Thyroid gland (tissue), 4 donors: ENCODE results near the gene PCARE. TPM values are rescaled to one million over a fixed set of nuclear protein-coding genes. Genes with fewer than 3 reads are reported as not detected.

Source experiments
- DNase-seq, 2 donors: peaks; one replicate each; pipeline ENCODE4 v3.0.0-alpha.2; 2019
- H3K27ac ChIP-seq, 3 donors: fragments of 200-600 bp; sonication (generic); 1 replicate in 2 of 3; 2 replicates in 1 of 3; pipeline ENCODE4 v1.5.1; 2016 to 2019; ENCODE audit warnings: mild to moderate bottlenecking in 1 of 3, moderate library complexity in 1 of 3
- H3K27me3 ChIP-seq: fragments of 200-600 bp; sonication (generic); one replicate; pipeline ENCODE4 v1.5.1; 2019
- H3K36me3 ChIP-seq, 2 donors: fragments of 200-600 bp; sonication (generic); one replicate each; pipeline ENCODE4 v1.5.1; 2016 to 2019
- H3K4me1 ChIP-seq, 2 donors: fragments of 200-600 bp; sonication (generic); one replicate each; pipeline ENCODE4 v1.5.1; 2017 to 2019
- H3K4me3 ChIP-seq, 3 donors: fragments of 200-600 bp; sonication (generic); replicated peaks in 1 of 3; 1 replicate in 2 of 3; 2 replicates in 1 of 3; pipeline ENCODE4 v1.5.1; 2016; ENCODE audit warnings: mild to moderate bottlenecking in 1 of 3
- H3K9me3 ChIP-seq: fragments of 200-600 bp; sonication (generic); one replicate; pipeline ENCODE4 v1.5.1; 2017
- CTCF ChIP-seq, 6 experiments: fragments of 200-600 bp in 3 of 6; fragments of 450-650 bp in 3 of 6; sonication (generic) in 3 of 6; IDR thresholded peaks; one replicate each; pipeline ENCODE4 v1.5.1; 2016 to 2019; ENCODE audit warnings: antibody characterized with exemption in 6 of 6, mild to moderate bottlenecking in 2 of 6, inconsistent platforms in 1 of 6, moderate library complexity in 1 of 6
- POLR2A ChIP-seq, 2 donors: fragments of 450-650 bp; IDR thresholded peaks; one replicate each; pipeline ENCODE4 v1.6.1; 2017; ENCODE audit warnings: antibody characterized with exemption in 2 of 2, mild to moderate bottlenecking in 2 of 2, moderate library complexity in 1 of 2
- WGBS, 2 donors: methylation state at CpG; one replicate each; pipeline ENCODE4 v1.1.5; 2017; 5-methylcytosine and 5-hydroxymethylcytosine counted together
- intact Hi-C: fragments of 100-400 bp; cut with DNase I; formaldehyde crosslinking; loops from one replicate; pipeline ENCODE4 v1.15.1; 2023
- total RNA-seq, 4 donors: library from RNA; depleted of rRNA; stranded (reverse); fragments of >200 nt; gene quantifications; one replicate each; pipeline ENCODE4 v1.2.3, GENCODE V29; 2016

PCARE gene
- total RNA-seq, 4 donors from 2014 or later, result 0.11 TPM; not detected in 3

- H3K9me3 ChIP-seq, result no peaks in the 10 kb centered on the region
- no peaks in the 10 kb centered on the region for H3K36me3 ChIP-seq
- H3K4me3 ChIP-seq, result no peak overlapping the region
- H3K27ac ChIP-seq, result no peak overlapping the region
- WGBS, 2 donors, result 91 to 93% methylated on average over 8 to 12 of the region's 12 CpGs
- no peak for DNase-seq
- no peak for TF ChIP-seq CTCF (IDR thresholded peaks at IDR 0.05)
- no peak for TF ChIP-seq POLR2A (IDR thresholded peaks at IDR 0.05)
- H3K27me3 ChIP-seq, result no peaks in the 10 kb centered on the region
- H3K4me1 ChIP-seq, result no peaks in the 10 kb centered on the region
- intact Hi-C loops, result no loop called here
These were observed 22.6 kb downstream of the PCARE start for GRCh38 chr2:29051730-29052129.

GRCh38 chr2:29050591-29050990 is 23.7 kb downstream of the PCARE start:
- Histone ChIP-seq H3K27ac (no peak overlapping the region), H3K9me3 (no peaks in the 10 kb centered on the region), H3K27me3 (no peaks in the 10 kb centered on the region), H3K36me3 (no peaks in the 10 kb centered on the region), H3K4me1 (no peaks in the 10 kb centered on the region), H3K4me3 (no peak overlapping the region)
- no peak for DNase-seq
- WGBS, 2 donors, result 77 to 85% methylated on average over 8 of the region's 8 CpGs
- intact Hi-C loops, result no loop called here
- TF ChIP-seq CTCF (IDR thresholded peaks at IDR 0.05), result no peak
- no peak for TF ChIP-seq POLR2A (IDR thresholded peaks at IDR 0.05)

GRCh38 chr2:29047083-29047845 is 27.1 kb downstream of the PCARE start:
- DNase-seq, result no peak
- WGBS, 2 donors, result 91 to 92% methylated on average over 9 of the region's 9 CpGs
- intact Hi-C loops, result no loop called here

GRCh38 chr2:29046321-29046720 is 28.0 kb downstream of the PCARE start:
- WGBS, 2 donors, result 93 to 94% methylated on average over 2 of the region's 2 CpGs
- intact Hi-C loops, result no loop called here
- no peak for TF ChIP-seq CTCF (IDR thresholded peaks at IDR 0.05)
- no peak for TF ChIP-seq POLR2A (IDR thresholded peaks at IDR 0.05)
- no peak for DNase-seq
- Histone ChIP-seq H3K27ac (no peak overlapping the region), H3K36me3 (no peaks in the 10 kb centered on the region), H3K27me3 (no peaks in the 10 kb centered on the region), H3K9me3 (no peaks in the 10 kb centered on the region), H3K4me1 (no peaks in the 10 kb centered on the region), H3K4me3 (no peak overlapping the region)

More at GRCh38 chr2:29047083-29047845, 27.1 kb downstream of the PCARE start:
- Histone ChIP-seq H3K27me3 (no peaks in the 10 kb centered on the region), H3K27ac (no peak overlapping the region), H3K4me1 (no peaks in the 10 kb centered on the region), H3K4me3 (no peak overlapping the region), H3K36me3 (no peaks in the 10 kb centered on the region), H3K9me3 (no peaks in the 10 kb centered on the region)
- TF ChIP-seq POLR2A (IDR thresholded peaks at IDR 0.05) (no peak), CTCF (IDR thresholded peaks at IDR 0.05) (no peak)

GRCh38 chr2:29044459-29044858 is 29.9 kb downstream of the PCARE start:
- no peak for DNase-seq
- Histone ChIP-seq H3K9me3 (no peaks in the 10 kb centered on the region), H3K27ac (no peak overlapping the region), H3K27me3 (no peaks in the 10 kb centered on the region), H3K4me3 (no peak overlapping the region), H3K36me3 (no peaks in the 10 kb centered on the region), H3K4me1 (no peaks in the 10 kb centered on the region)
- WGBS, 2 donors, result 95 to 100% methylated on average over 4 of the region's 4 CpGs
- intact Hi-C loops, result no loop called here
- TF ChIP-seq POLR2A (IDR thresholded peaks at IDR 0.05) (no peak), CTCF (IDR thresholded peaks at IDR 0.05) (no peak)
